GM23338 (cell line): Measurements from ENCODE around the gene ECM2. TPM values are rescaled to one million over a fixed set of nuclear protein-coding genes. Genes with fewer than 3 reads are reported as not detected.

Experiments
- ATAC-seq: fragments of 200-7000 bp; cut with Tn5 transposase; 3 replicates; pipeline ENCODE4 v1.9.1; 2020
- DNase-seq: peaks from one replicate; pipeline ENCODE4 v3.0.0-alpha.2; 2015; ENCODE audit warnings: low spot score
- H2AFZ ChIP-seq: fragments of 200-600 bp; sonication (generic); 2 replicates; pipeline ENCODE4 v1.8.0; 2016; ENCODE audit warnings: antibody characterized with exemption, mild to moderate bottlenecking, moderate library complexity
- H3F3A ChIP-seq: fragments of 200-600 bp; sonication (generic); replicated peaks from 2 replicates; pipeline ENCODE4 v1.8.0; 2017; ENCODE audit warnings: antibody characterized with exemption, mixed run types, low read depth
- H3K27ac ChIP-seq: fragments of 200-600 bp; sonication (generic); 2 replicates; pipeline ENCODE4 v1.6.1; 2016; ENCODE audit warnings: low read depth
- H3K27me3 ChIP-seq: fragments of 200-600 bp; sonication (generic); 2 replicates; pipeline ENCODE4 v1.8.0; 2016; ENCODE audit warnings: mild to moderate bottlenecking, mixed run types, moderate library complexity; ENCODE audit not compliant: insufficient read depth
- H3K36me3 ChIP-seq: fragments of 200-600 bp; sonication (generic); 2 replicates; pipeline ENCODE4 v1.8.0; 2016; ENCODE audit warnings: mild to moderate bottlenecking; ENCODE audit not compliant: insufficient read depth
- H3K4me1 ChIP-seq: fragments of 200-600 bp; sonication (generic); 2 replicates; pipeline ENCODE4 v1.8.0; 2016; ENCODE audit warnings: mild to moderate bottlenecking, moderate library complexity; ENCODE audit not compliant: insufficient read depth
- H3K4me2 ChIP-seq: fragments of 200-600 bp; sonication (generic); 2 replicates; pipeline ENCODE4 v1.7.1; 2017; ENCODE audit warnings: mixed run types
- H3K4me3 ChIP-seq: fragments of 200-600 bp; sonication (generic); 2 replicates; pipeline ENCODE4 v1.6.1; 2016; ENCODE audit warnings: mixed run types
- H3K79me2 ChIP-seq: fragments of 200-600 bp; sonication (generic); replicated peaks from 2 replicates; pipeline ENCODE4 v1.8.0; 2017; ENCODE audit warnings: mild to moderate bottlenecking; ENCODE audit not compliant: insufficient read depth
- H3K9me2 ChIP-seq: fragments of 200-600 bp; sonication (generic); 2 replicates; pipeline ENCODE4 v1.8.0; 2017; ENCODE audit not compliant: insufficient read depth
- H4K20me1 ChIP-seq: fragments of 200-600 bp; sonication (generic); replicated peaks from 2 replicates; pipeline ENCODE4 v1.8.0; 2017; ENCODE audit warnings: mild to moderate bottlenecking; ENCODE audit not compliant: insufficient read depth
- H3K27ac Mint-ChIP-seq: 2 replicates; pipeline ENCODE4 v1.8.0; 2020; ENCODE audit warnings: inconsistent platforms, mild to moderate bottlenecking, moderate library complexity, mixed read lengths
- H3K27me3 Mint-ChIP-seq: 3 replicates; pipeline ENCODE4 v1.8.0; 2022; ENCODE audit warnings: low read depth, mild to moderate bottlenecking, moderate library complexity, mixed read lengths, inconsistent platforms; ENCODE audit not compliant: insufficient read depth, poor library complexity
- H3K36me3 Mint-ChIP-seq: 3 replicates; pipeline ENCODE4 v1.8.0; 2021; ENCODE audit warnings: low read depth, mild to moderate bottlenecking, inconsistent platforms, moderate library complexity, mixed read lengths
- H3K4me1 Mint-ChIP-seq: 3 replicates; pipeline ENCODE4 v1.8.0; 2020; ENCODE audit warnings: mild to moderate bottlenecking, inconsistent platforms, mixed read lengths
- H3K4me3 Mint-ChIP-seq: 3 replicates; pipeline ENCODE4 v1.8.0; 2021; ENCODE audit warnings: moderate library complexity, mild to moderate bottlenecking, inconsistent platforms, mixed read lengths
- H3K9me3 Mint-ChIP-seq: 3 replicates; pipeline ENCODE4 v1.8.0; 2020; ENCODE audit warnings: moderate library complexity, mild to moderate bottlenecking, inconsistent platforms, mixed read lengths
- ETS1 ChIP-seq: IDR thresholded peaks from 2 replicates; pipeline ENCODE4 v1.6.1; 2016; ENCODE audit warnings: antibody characterized with exemption
- EZH2 ChIP-seq: fragments of 200-600 bp; sonication (generic); IDR thresholded peaks from one replicate; pipeline ENCODE4 v1.8.0; 2017; ENCODE audit warnings: antibody characterized with exemption, mild to moderate bottlenecking, low read depth; ENCODE audit not compliant: unreplicated experiment
- EZH2phosphoT487 ChIP-seq: fragments of 200-600 bp; sonication (generic); IDR thresholded peaks from one replicate; pipeline ENCODE4 v1.8.1; 2018; ENCODE audit warnings: antibody characterized with exemption; ENCODE audit not compliant: unreplicated experiment
- JUNB ChIP-seq: IDR thresholded peaks from one replicate; pipeline ENCODE4 v1.6.1; 2016; ENCODE audit warnings: antibody characterized with exemption; ENCODE audit not compliant: unreplicated experiment
- NANOG ChIP-seq: IDR thresholded peaks from 2 replicates; pipeline ENCODE4 v1.6.1; 2016; ENCODE audit warnings: antibody characterized with exemption, borderline replicate concordance
- POLR2AphosphoS5 ChIP-seq: IDR thresholded peaks from 2 replicates; pipeline ENCODE4 v1.6.1; 2016; ENCODE audit warnings: antibody characterized with exemption, low read depth
- STAT1 ChIP-seq: IDR thresholded peaks from one replicate; pipeline ENCODE4 v1.6.1; 2016; ENCODE audit warnings: antibody characterized with exemption; ENCODE audit not compliant: unreplicated experiment
- ZNF114 ChIP-seq: fragments of 250-450 bp; sonication (Bioruptor Pico); IDR thresholded peaks from 2 replicates; pipeline ENCODE4 v1.5.0; 2020; ENCODE audit warnings: mild to moderate bottlenecking, moderate library complexity
- ZNF331 ChIP-seq: fragments of 250-450 bp; sonication (Bioruptor Pico); IDR thresholded peaks from 2 replicates; pipeline ENCODE4 v1.5.0; 2020; ENCODE audit warnings: low read depth, mild to moderate bottlenecking, moderate library complexity
- polyA plus RNA-seq: library from polyadenylated mRNA; unstranded; fragments of >200 nt; fragmentation: Nextera tagmentation; extraction: Ambion mirVana; gene quantifications from 2 replicates; pipeline ENCODE4 v1.2.1, GENCODE V29; 2016
- total RNA-seq: library from RNA; depleted of rRNA; stranded (reverse); fragments of >200 nt; shearing (Covaris generic); gene quantifications from 2 replicates; pipeline ENCODE4 v1.2.3, GENCODE V29; 2014
- TF ChIP-seq, protein P1 (sequence below): fragments of 250-450 bp; sonication (Bioruptor Pico); IDR thresholded peaks from 2 replicates; pipeline ENCODE4 v1.5.0; 2020; ENCODE audit warnings: mild to moderate bottlenecking, moderate library complexity
- TF ChIP-seq, protein P2 (sequence below): IDR thresholded peaks from one replicate; pipeline ENCODE4 v1.6.1; 2018; ENCODE audit warnings: antibody characterized with exemption; ENCODE audit not compliant: unreplicated experiment

Gene ECM2
- total and polyA plus RNA-seq, 2 experiments from 2014 or later: 0.79 TPM; not detected in 1

DNA sequence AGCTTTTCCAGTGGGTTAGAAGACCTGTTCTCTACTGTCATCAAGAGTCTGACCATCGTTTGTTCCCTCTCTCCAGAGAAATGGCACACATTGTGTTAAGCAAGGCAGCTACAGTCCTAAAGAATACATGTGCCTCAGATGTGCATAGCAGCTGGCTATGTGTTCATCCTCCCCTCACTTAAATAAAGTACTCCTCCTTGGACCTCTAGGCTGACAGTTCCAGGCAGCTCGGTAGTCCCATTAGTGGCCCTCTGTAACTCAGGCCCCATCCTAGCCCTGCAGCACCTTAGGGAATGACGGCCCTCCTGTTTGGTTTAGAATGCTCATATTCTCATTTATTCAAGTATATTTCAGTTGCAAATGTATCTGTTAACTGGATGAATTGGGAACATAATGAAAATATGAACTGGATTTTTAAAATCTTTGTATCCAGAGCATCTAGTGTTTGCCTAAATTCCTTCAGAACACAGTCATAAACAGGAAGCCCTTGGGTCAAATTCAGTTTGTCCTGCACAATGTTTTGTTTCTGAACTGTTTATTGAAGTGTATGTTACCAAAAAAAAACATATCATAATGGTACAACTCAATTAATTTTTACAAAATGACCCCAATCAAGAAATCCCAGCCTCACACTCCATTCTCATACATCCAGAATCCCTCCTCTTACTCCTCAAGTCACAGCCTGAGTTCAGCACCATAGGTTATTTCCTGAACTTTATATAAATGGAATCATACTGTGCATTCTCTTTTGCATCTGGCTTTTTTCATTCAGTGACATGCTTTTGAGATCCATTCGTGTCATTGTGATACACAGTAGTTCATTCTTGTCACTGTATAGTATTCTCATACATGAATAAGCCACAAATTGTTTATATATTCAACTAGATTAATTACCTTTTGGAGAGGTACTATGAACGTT is 51.9 kb downstream of the ECM2 start (continued):
- no peak for TF ChIP-seq POLR2AphosphoS5
- no peak for TF ChIP-seq NANOG
- no peak for TF ChIP-seq ETS1
- no peak for TF ChIP-seq ZNF114

GRCh38 chr9:92482805-92483204 is 53.0 kb downstream of the ECM2 start:
- H3F3A ChIP-seq: no peaks in the 10 kb centered on the region
- H3K4me3 ChIP-seq: no peak overlapping the region
- H3K36me3 ChIP-seq: no peaks in the 10 kb centered on the region
- no peaks in the 10 kb centered on the region for H3K27me3 ChIP-seq
- Mint-ChIP-seq H3K4me3 (no peak overlapping the region), H3K36me3 (no peaks in the 10 kb centered on the region), H3K27ac (no peak overlapping the region), H3K27me3 (no peaks in the 10 kb centered on the region), H3K4me1 (peaks cover 12% of the 10 kb centered on the region), H3K9me3 (no peaks in the 10 kb centered on the region)
- H3K79me2 ChIP-seq: no peaks in the 10 kb centered on the region
- H3K4me2 ChIP-seq: no peak overlapping the region
- H3K4me1 ChIP-seq: peaks cover 23% of the 10 kb centered on the region
- no peaks in the 10 kb centered on the region for H3K9me2 ChIP-seq
- no peak overlapping the region for H3K27ac ChIP-seq
- H4K20me1 ChIP-seq: no peaks in the 10 kb centered on the region
- no peak overlapping the region for H2AFZ ChIP-seq
- ATAC-seq: no peak
- no peak for DNase-seq
- TF ChIP-seq, protein P1, sequence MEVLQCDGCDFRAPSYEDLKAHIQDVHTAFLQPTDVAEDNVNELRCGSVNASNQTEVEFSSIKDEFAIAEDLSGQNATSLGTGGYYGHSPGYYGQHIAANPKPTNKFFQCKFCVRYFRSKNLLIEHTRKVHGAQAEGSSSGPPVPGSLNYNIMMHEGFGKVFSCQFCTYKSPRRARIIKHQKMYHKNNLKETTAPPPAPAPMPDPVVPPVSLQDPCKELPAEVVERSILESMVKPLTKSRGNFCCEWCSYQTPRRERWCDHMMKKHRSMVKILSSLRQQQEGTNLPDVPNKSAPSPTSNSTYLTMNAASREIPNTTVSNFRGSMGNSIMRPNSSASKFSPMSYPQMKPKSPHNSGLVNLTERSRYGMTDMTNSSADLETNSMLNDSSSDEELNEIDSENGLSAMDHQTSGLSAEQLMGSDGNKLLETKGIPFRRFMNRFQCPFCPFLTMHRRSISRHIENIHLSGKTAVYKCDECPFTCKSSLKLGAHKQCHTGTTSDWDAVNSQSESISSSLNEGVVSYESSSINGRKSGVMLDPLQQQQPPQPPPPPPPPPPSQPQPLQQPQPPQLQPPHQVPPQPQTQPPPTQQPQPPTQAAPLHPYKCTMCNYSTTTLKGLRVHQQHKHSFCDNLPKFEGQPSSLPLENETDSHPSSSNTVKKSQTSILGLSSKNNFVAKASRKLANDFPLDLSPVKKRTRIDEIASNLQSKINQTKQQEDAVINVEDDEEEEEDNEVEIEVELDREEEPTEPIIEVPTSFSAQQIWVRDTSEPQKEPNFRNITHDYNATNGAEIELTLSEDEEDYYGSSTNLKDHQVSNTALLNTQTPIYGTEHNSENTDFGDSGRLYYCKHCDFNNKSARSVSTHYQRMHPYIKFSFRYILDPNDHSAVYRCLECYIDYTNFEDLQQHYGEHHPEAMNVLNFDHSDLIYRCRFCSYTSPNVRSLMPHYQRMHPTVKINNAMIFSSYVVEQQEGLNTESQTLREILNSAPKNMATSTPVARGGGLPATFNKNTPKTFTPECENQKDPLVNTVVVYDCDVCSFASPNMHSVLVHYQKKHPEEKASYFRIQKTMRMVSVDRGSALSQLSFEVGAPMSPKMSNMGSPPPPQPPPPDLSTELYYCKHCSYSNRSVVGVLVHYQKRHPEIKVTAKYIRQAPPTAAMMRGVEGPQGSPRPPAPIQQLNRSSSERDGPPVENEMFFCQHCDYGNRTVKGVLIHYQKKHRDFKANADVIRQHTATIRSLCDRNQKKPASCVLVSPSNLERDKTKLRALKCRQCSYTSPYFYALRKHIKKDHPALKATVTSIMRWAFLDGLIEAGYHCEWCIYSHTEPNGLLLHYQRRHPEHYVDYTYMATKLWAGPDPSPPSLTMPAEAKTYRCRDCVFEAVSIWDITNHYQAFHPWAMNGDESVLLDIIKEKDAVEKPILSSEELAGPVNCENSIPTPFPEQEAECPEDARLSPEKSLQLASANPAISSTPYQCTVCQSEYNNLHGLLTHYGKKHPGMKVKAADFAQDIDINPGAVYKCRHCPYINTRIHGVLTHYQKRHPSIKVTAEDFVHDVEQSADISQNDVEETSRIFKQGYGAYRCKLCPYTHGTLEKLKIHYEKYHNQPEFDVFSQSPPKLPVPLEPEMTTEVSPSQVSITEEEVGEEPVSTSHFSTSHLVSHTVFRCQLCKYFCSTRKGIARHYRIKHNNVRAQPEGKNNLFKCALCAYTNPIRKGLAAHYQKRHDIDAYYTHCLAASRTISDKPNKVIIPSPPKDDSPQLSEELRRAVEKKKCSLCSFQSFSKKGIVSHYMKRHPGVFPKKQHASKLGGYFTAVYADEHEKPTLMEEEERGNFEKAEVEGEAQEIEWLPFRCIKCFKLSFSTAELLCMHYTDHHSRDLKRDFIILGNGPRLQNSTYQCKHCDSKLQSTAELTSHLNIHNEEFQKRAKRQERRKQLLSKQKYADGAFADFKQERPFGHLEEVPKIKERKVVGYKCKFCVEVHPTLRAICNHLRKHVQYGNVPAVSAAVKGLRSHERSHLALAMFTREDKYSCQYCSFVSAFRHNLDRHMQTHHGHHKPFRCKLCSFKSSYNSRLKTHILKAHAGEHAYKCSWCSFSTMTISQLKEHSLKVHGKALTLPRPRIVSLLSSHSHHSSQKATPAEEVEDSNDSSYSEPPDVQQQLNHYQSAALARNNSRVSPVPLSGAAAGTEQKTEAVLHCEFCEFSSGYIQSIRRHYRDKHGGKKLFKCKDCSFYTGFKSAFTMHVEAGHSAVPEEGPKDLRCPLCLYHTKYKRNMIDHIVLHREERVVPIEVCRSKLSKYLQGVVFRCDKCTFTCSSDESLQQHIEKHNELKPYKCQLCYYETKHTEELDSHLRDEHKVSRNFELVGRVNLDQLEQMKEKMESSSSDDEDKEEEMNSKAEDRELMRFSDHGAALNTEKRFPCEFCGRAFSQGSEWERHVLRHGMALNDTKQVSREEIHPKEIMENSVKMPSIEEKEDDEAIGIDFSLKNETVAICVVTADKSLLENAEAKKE (CRISPR knock-in tag): no peak
- TF ChIP-seq ZNF114 (no peak), EZH2 (no peak), STAT1 (no peak), ZNF331 (no peak), EZH2phosphoT487 (no peak), JUNB (no peak), NANOG (no peak), POLR2AphosphoS5 (no peak), ETS1 (no peak)
- TF ChIP-seq, protein P2, sequence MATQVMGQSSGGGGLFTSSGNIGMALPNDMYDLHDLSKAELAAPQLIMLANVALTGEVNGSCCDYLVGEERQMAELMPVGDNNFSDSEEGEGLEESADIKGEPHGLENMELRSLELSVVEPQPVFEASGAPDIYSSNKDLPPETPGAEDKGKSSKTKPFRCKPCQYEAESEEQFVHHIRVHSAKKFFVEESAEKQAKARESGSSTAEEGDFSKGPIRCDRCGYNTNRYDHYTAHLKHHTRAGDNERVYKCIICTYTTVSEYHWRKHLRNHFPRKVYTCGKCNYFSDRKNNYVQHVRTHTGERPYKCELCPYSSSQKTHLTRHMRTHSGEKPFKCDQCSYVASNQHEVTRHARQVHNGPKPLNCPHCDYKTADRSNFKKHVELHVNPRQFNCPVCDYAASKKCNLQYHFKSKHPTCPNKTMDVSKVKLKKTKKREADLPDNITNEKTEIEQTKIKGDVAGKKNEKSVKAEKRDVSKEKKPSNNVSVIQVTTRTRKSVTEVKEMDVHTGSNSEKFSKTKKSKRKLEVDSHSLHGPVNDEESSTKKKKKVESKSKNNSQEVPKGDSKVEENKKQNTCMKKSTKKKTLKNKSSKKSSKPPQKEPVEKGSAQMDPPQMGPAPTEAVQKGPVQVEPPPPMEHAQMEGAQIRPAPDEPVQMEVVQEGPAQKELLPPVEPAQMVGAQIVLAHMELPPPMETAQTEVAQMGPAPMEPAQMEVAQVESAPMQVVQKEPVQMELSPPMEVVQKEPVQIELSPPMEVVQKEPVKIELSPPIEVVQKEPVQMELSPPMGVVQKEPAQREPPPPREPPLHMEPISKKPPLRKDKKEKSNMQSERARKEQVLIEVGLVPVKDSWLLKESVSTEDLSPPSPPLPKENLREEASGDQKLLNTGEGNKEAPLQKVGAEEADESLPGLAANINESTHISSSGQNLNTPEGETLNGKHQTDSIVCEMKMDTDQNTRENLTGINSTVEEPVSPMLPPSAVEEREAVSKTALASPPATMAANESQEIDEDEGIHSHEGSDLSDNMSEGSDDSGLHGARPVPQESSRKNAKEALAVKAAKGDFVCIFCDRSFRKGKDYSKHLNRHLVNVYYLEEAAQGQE: no peak
